GM12878 (cell line): ENCODE results near the gene NTF3. TPM values are rescaled to one million over a fixed set of nuclear protein-coding genes. Genes with fewer than 3 reads are reported as not detected.

ENCODE experiments used
- ATAC-seq: fragments of 200-7000 bp; cut with Tn5 transposase; 3 replicates; pipeline ENCODE4 v1.9.1; 2020; ENCODE audit warnings: mild to moderate bottlenecking, moderate library complexity
- BruUV-seq: library from RNA; stranded (reverse); fragments of 400-500 nt; replicated peaks from 2 replicates; lab custom pipeline; 2021; lab: Mats Ljungman, UMichigan
- CTCF ChIA-PET: fragments of 300-600 bp; sonication (Branson Sonifier 250); formaldehyde crosslinking; extraction: SDS; loops from one replicate; lab custom pipeline; 2021; ENCODE audit warnings: inconsistent platforms; lab: Yijun Ruan, JAX
- POLR2A ChIA-PET: fragments of 350-600 bp; formaldehyde crosslinking; extraction: SDS; loops from one replicate; lab custom pipeline; 2021; ENCODE audit warnings: inconsistent platforms; lab: Charles Lee
- RAD21 ChIA-PET: fragments of 300-600 bp; sonication (Branson Sonifier 250); formaldehyde crosslinking; loops from one replicate; lab custom pipeline; 2023; ENCODE audit warnings: antibody characterized with exemption; ENCODE audit not compliant: unreplicated experiment; lab: Charles Lee
- SMC1A ChIA-PET: fragments of 300-600 bp; sonication (Branson Sonifier 250); formaldehyde crosslinking; loops from one replicate; lab custom pipeline; 2023; ENCODE audit not compliant: unreplicated experiment, uncharacterized antibody; lab: Charles Lee
- DNase-seq: peaks from one replicate; pipeline ENCODE4 v3.0.0-alpha.2; 2011; ENCODE audit warnings: low read depth, low spot score
- FAIRE-seq: peaks from 3 replicates; lab custom pipeline; 2011; peaks lifted over from hg19 to GRCh38; lab: Jason Lieb, UNC
- H2AFZ ChIP-seq: 2 replicates; pipeline ENCODE4 v1.6.0; 2011; ENCODE audit warnings: low read depth, low read length, control low read depth; ENCODE audit not compliant: control insufficient read depth
- H3K27ac ChIP-seq: 2 replicates; pipeline ENCODE4 v1.5.1; 2011; ENCODE audit warnings: control low read depth; ENCODE audit not compliant: control insufficient read depth, insufficient read depth
- H3K27me3 ChIP-seq, 2 experiments: replicated peaks in 1 of 2; 2 replicates each; pipeline versions ENCODE4 v1.6.0 to v1.6.1; 2011; ENCODE audit warnings: low read length in 1 of 2; ENCODE audit not compliant: control insufficient read depth in 2 of 2, insufficient read depth in 2 of 2
- H3K36me3 ChIP-seq, 2 experiments: 2 replicates each; pipeline ENCODE4 v1.5.1; 2011; ENCODE audit warnings: low read length in 1 of 2; ENCODE audit not compliant: control insufficient read depth in 2 of 2, insufficient read depth in 2 of 2
- H3K4me1 ChIP-seq: 2 replicates; pipeline ENCODE4 v1.6.1; 2011; ENCODE audit warnings: mild to moderate bottlenecking, low read length, moderate library complexity, mixed read lengths; ENCODE audit not compliant: control insufficient read depth, insufficient read depth
- H3K4me2 ChIP-seq: 2 replicates; pipeline ENCODE4 v1.6.0; 2011; ENCODE audit warnings: control low read depth; ENCODE audit not compliant: control insufficient read depth, insufficient read depth
- H3K4me3 ChIP-seq: fragments of 200-600 bp; sonication (generic); 2 replicates; pipeline ENCODE4 v1.5.1; 2016
- H3K79me2 ChIP-seq: 2 replicates; pipeline ENCODE4 v1.6.0; 2011; ENCODE audit warnings: low read length; ENCODE audit not compliant: control insufficient read depth, insufficient read depth
- H3K9ac ChIP-seq: 2 replicates; pipeline ENCODE4 v1.8.0; 2011; ENCODE audit warnings: low read length, control low read depth, mixed read lengths; ENCODE audit not compliant: control insufficient read depth, insufficient read depth
- H3K9me3 ChIP-seq: replicated peaks from 3 replicates; pipeline ENCODE4 v1.5.1; 2011; ENCODE audit warnings: mild to moderate bottlenecking, low read length; ENCODE audit not compliant: control insufficient read depth, insufficient read depth
- H4K20me1 ChIP-seq: 2 replicates; pipeline ENCODE4 v1.6.0; 2011; ENCODE audit not compliant: control insufficient read depth, insufficient read depth
- CREB1 ChIP-seq: IDR thresholded peaks from 2 replicates; pipeline ENCODE4 v1.6.1; 2012; ENCODE audit warnings: low read depth, mild to moderate bottlenecking, inconsistent platforms
- DPF2 ChIP-seq: fragments of 450-650 bp; IDR thresholded peaks from 2 replicates; pipeline ENCODE4 v1.6.1; 2017; ENCODE audit warnings: mild to moderate bottlenecking
- NFYA ChIP-seq: IDR thresholded peaks from 2 replicates; pipeline ENCODE4 v1.6.1; 2011; ENCODE audit warnings: low read depth, mild to moderate bottlenecking, low read length, improper control_type of control experiment, borderline replicate concordance
- ZNF384 ChIP-seq: IDR thresholded peaks from 2 replicates; pipeline ENCODE4 v1.6.1; 2012; ENCODE audit warnings: low read depth, mild to moderate bottlenecking, low read length, improper control_type of control experiment, borderline replicate concordance
- WGBS: methylation state at CpG from one replicate; pipeline ENCODE4 v1.1.6; 2016; ENCODE audit warnings: low lambda C conversion rate; ENCODE audit not compliant: insufficient replicate concordance, insufficient coverage; ENCODE audit errors: missing lambda C conversion rate; 5-methylcytosine and 5-hydroxymethylcytosine counted together
- in situ Hi-C: fragments of 300-500 bp; cut with MboI; formaldehyde crosslinking; loops from 9 replicates; pipeline ENCODE4 v1.14.3; 2018; ENCODE audit warnings: mixed read lengths
- intact Hi-C: fragments of 100-400 bp; cut with micrococcal nuclease; formaldehyde crosslinking; loops from one replicate; pipeline ENCODE4 v1.14.2; 2022; ENCODE audit not compliant: unreplicated experiment
- polyA plus RNA-seq, 11 experiments: library from polyadenylated mRNA; depleted of rRNA in 4 of 11; unstranded in 6 of 11; stranded (reverse) in 5 of 11; fragments of >200 nt; fragmentation: Nextera tagmentation in 4 of 11; fragmentation: Illumina TruSeq in 1 of 11; extraction: Ambion mirVana in 4 of 11; extraction: Trizol in 1 of 11; gene quantifications; 1 replicate in 1 of 11; 2 replicates in 10 of 11; pipeline versions ENCODE4 v1.2.1 to v1.2.3, GENCODE V29; 2011 to 2016; ENCODE audit warnings: inconsistent platforms in 2 of 11, missing spikeins in 2 of 11, low read depth in 1 of 11
- total RNA-seq, 4 experiments: library from RNA; depleted of rRNA in 3 of 4; stranded (reverse); fragments of >200 nt in 3 of 4; fragmentation: Illumina TruSeq in 1 of 4; extraction: Trizol in 1 of 4; gene quantifications; 2 replicates each; pipeline versions ENCODE4 v1.2.1 to v1.2.3, GENCODE V29; 2013 to 2021
- TF ChIP-seq, protein P1 (sequence below): IDR thresholded peaks from 2 replicates; pipeline ENCODE4 v1.6.1; 2012; ENCODE audit warnings: mild to moderate bottlenecking, low read depth, low read length

The NTF3 gene
- total and polyA plus RNA-seq, 10 of the 15 experiments (the other 5 are each of a cell fraction or from before 2014, with no cell fraction given): 0.07 TPM; not detected in 9

DNA sequence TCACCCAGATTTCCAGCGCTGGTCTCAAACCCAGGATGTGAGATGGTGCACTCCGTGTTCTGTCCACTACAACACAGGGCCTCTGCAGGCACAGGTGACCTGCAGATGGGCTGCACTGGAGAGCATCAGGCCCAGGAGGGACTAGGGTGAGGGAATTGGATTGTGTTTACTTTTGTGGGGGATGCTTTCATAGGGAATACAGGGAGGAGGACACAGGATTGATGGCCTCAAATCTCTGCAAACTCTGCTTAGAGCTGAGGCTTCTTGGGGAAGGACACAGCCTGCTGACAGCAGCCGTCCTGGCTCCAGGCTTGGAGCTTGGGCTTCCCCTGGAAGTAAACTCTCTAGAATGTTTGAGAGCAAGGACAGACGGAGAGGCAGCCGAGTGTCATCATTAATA, 57.1 kb downstream of the NTF3 start:
- in situ Hi-C loops: no loop called here
- RAD21 ChIA-PET: no interaction called here
- H3K27ac ChIP-seq: no peak overlapping the region
- ATAC-seq: no peak
- no peaks in the 10 kb centered on the region for H3K79me2 ChIP-seq
- TF ChIP-seq, protein P1, sequence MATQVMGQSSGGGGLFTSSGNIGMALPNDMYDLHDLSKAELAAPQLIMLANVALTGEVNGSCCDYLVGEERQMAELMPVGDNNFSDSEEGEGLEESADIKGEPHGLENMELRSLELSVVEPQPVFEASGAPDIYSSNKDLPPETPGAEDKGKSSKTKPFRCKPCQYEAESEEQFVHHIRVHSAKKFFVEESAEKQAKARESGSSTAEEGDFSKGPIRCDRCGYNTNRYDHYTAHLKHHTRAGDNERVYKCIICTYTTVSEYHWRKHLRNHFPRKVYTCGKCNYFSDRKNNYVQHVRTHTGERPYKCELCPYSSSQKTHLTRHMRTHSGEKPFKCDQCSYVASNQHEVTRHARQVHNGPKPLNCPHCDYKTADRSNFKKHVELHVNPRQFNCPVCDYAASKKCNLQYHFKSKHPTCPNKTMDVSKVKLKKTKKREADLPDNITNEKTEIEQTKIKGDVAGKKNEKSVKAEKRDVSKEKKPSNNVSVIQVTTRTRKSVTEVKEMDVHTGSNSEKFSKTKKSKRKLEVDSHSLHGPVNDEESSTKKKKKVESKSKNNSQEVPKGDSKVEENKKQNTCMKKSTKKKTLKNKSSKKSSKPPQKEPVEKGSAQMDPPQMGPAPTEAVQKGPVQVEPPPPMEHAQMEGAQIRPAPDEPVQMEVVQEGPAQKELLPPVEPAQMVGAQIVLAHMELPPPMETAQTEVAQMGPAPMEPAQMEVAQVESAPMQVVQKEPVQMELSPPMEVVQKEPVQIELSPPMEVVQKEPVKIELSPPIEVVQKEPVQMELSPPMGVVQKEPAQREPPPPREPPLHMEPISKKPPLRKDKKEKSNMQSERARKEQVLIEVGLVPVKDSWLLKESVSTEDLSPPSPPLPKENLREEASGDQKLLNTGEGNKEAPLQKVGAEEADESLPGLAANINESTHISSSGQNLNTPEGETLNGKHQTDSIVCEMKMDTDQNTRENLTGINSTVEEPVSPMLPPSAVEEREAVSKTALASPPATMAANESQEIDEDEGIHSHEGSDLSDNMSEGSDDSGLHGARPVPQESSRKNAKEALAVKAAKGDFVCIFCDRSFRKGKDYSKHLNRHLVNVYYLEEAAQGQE: no peak
- no peak for TF ChIP-seq ZNF384
- TF ChIP-seq NFYA: no peak
- no peak for TF ChIP-seq DPF2
- no peak for TF ChIP-seq CREB1
- TF ChIP-seq, all 136 proteins: peak for 0
- POLR2A ChIA-PET: no interaction called here
- FAIRE-seq (no peak), DNase-seq (no peak)
- Histone ChIP-seq H2AFZ (no peak overlapping the region), H3K4me2 (no peak overlapping the region), H4K20me1 (no peaks in the 10 kb centered on the region), H3K4me3 (no peak overlapping the region), H3K9ac (no peak overlapping the region), H3K36me3 (no peaks in the 10 kb centered on the region), H3K4me1 (no peaks in the 10 kb centered on the region), H3K9me3 (no peaks in the 10 kb centered on the region), H3K27me3 (no peaks in the 10 kb centered on the region; a peak in 2 of 4 replicates)
- CTCF ChIA-PET: no interaction called here
- SMC1A ChIA-PET: no interaction called here
- WGBS: 8% methylated on average over 5 of the region's 5 CpGs
- intact Hi-C loops: no loop called here
- BruUV-seq: no TSS peak
